GM12878 (cell line): ENCODE data around the gene DYNLT2. TPM values are rescaled to one million over a fixed set of nuclear protein-coding genes. Genes with fewer than 3 reads are reported as not detected.

Source experiments
- ATAC-seq: fragments of 200-7000 bp; cut with Tn5 transposase; 3 replicates; pipeline ENCODE4 v1.9.1; 2020; ENCODE audit warnings: mild to moderate bottlenecking, moderate library complexity
- BruUV-seq: library from RNA; stranded (reverse); fragments of 400-500 nt; replicated peaks from 2 replicates; lab custom pipeline; 2021; lab: Mats Ljungman, UMichigan
- CTCF ChIA-PET: fragments of 300-600 bp; sonication (Branson Sonifier 250); formaldehyde crosslinking; extraction: SDS; loops from one replicate; lab custom pipeline; 2021; ENCODE audit warnings: inconsistent platforms; lab: Yijun Ruan, JAX
- POLR2A ChIA-PET: fragments of 350-600 bp; formaldehyde crosslinking; extraction: SDS; loops from one replicate; lab custom pipeline; 2021; ENCODE audit warnings: inconsistent platforms; lab: Charles Lee
- RAD21 ChIA-PET: fragments of 300-600 bp; sonication (Branson Sonifier 250); formaldehyde crosslinking; loops from one replicate; lab custom pipeline; 2023; ENCODE audit warnings: antibody characterized with exemption; ENCODE audit not compliant: unreplicated experiment; lab: Charles Lee
- SMC1A ChIA-PET: fragments of 300-600 bp; sonication (Branson Sonifier 250); formaldehyde crosslinking; loops from one replicate; lab custom pipeline; 2023; ENCODE audit not compliant: unreplicated experiment, uncharacterized antibody; lab: Charles Lee
- DNase-seq: peaks from one replicate; pipeline ENCODE4 v3.0.0-alpha.2; 2011; ENCODE audit warnings: low read depth, low spot score
- FAIRE-seq: peaks from 3 replicates; lab custom pipeline; 2011; peaks lifted over from hg19 to GRCh38; lab: Jason Lieb, UNC
- H2AFZ ChIP-seq: 2 replicates; pipeline ENCODE4 v1.6.0; 2011; ENCODE audit warnings: low read depth, low read length, control low read depth; ENCODE audit not compliant: control insufficient read depth
- H3K27ac ChIP-seq: 2 replicates; pipeline ENCODE4 v1.5.1; 2011; ENCODE audit warnings: control low read depth; ENCODE audit not compliant: control insufficient read depth, insufficient read depth
- H3K27me3 ChIP-seq, 2 experiments: replicated peaks in 1 of 2; 2 replicates each; pipeline versions ENCODE4 v1.6.0 to v1.6.1; 2011; ENCODE audit warnings: low read length in 1 of 2; ENCODE audit not compliant: control insufficient read depth in 2 of 2, insufficient read depth in 2 of 2
- H3K36me3 ChIP-seq, 2 experiments: 2 replicates each; pipeline ENCODE4 v1.5.1; 2011; ENCODE audit warnings: low read length in 1 of 2; ENCODE audit not compliant: control insufficient read depth in 2 of 2, insufficient read depth in 2 of 2
- H3K4me1 ChIP-seq: 2 replicates; pipeline ENCODE4 v1.6.1; 2011; ENCODE audit warnings: mild to moderate bottlenecking, low read length, moderate library complexity, mixed read lengths; ENCODE audit not compliant: control insufficient read depth, insufficient read depth
- H3K4me2 ChIP-seq: 2 replicates; pipeline ENCODE4 v1.6.0; 2011; ENCODE audit warnings: control low read depth; ENCODE audit not compliant: control insufficient read depth, insufficient read depth
- H3K4me3 ChIP-seq: fragments of 200-600 bp; sonication (generic); 2 replicates; pipeline ENCODE4 v1.5.1; 2016
- H3K79me2 ChIP-seq: 2 replicates; pipeline ENCODE4 v1.6.0; 2011; ENCODE audit warnings: low read length; ENCODE audit not compliant: control insufficient read depth, insufficient read depth
- H3K9ac ChIP-seq: 2 replicates; pipeline ENCODE4 v1.8.0; 2011; ENCODE audit warnings: low read length, control low read depth, mixed read lengths; ENCODE audit not compliant: control insufficient read depth, insufficient read depth
- H3K9me3 ChIP-seq: replicated peaks from 3 replicates; pipeline ENCODE4 v1.5.1; 2011; ENCODE audit warnings: mild to moderate bottlenecking, low read length; ENCODE audit not compliant: control insufficient read depth, insufficient read depth
- H4K20me1 ChIP-seq: 2 replicates; pipeline ENCODE4 v1.6.0; 2011; ENCODE audit not compliant: control insufficient read depth, insufficient read depth
- ATF2 ChIP-seq: IDR thresholded peaks from 2 replicates; pipeline ENCODE4 v1.6.1; 2012; ENCODE audit warnings: low read length, inconsistent platforms
- CTCF ChIP-seq, 3 experiments: IDR thresholded peaks in 2 of 3; conservative IDR thresholded peaks in 1 of 3; 2 replicates each; pipeline ENCODE4 v1.5.1; 2011; ENCODE audit warnings: low read depth in 3 of 3, low read length in 3 of 3, mild to moderate bottlenecking in 3 of 3, control low read depth in 2 of 3, moderate library complexity in 2 of 3, inconsistent platforms in 1 of 3, mixed read lengths in 1 of 3; ENCODE audit not compliant: control insufficient read depth in 2 of 3, insufficient read depth in 1 of 3; ENCODE audit errors: extremely low read depth in 1 of 3
- HCFC1 ChIP-seq: fragments of 150-350 bp; IDR thresholded peaks from 2 replicates; pipeline ENCODE4 v1.6.1; 2014; ENCODE audit warnings: low read length
- IKZF1 ChIP-seq: fragments of 450-650 bp; conservative IDR thresholded peaks from 2 replicates; pipeline ENCODE4 v1.6.1; 2017; ENCODE audit warnings: antibody characterized with exemption, mild to moderate bottlenecking
- MTA3 ChIP-seq: IDR thresholded peaks from 2 replicates; pipeline ENCODE4 v1.6.1; 2012; ENCODE audit warnings: low read length, inconsistent platforms, borderline replicate concordance
- PML ChIP-seq: IDR thresholded peaks from 2 replicates; pipeline ENCODE4 v1.6.1; 2012; ENCODE audit warnings: low read length, inconsistent platforms
- POLR2AphosphoS2 ChIP-seq: IDR thresholded peaks from 2 replicates; pipeline ENCODE4 v1.6.1; 2011; ENCODE audit warnings: low read depth, mild to moderate bottlenecking, low read length, improper control_type of control experiment, moderate library complexity
- SIX5 ChIP-seq: IDR thresholded peaks from 2 replicates; pipeline ENCODE4 v1.6.1; 2011; ENCODE audit warnings: mild to moderate bottlenecking, low read depth, low read length, moderate library complexity; ENCODE audit not compliant: severe bottlenecking
- SMC3 ChIP-seq: IDR thresholded peaks from 2 replicates; pipeline ENCODE4 v1.6.1; 2011; ENCODE audit warnings: low read length, improper control_type of control experiment, borderline replicate concordance
- SREBF1 ChIP-seq: IDR thresholded peaks from 2 replicates; pipeline ENCODE4 v1.6.1; 2012; ENCODE audit warnings: mild to moderate bottlenecking, low read length
- YY1 ChIP-seq: IDR thresholded peaks from 2 replicates; pipeline ENCODE4 v1.6.1; 2011; ENCODE audit warnings: low read depth, mild to moderate bottlenecking, low read length
- ZNF24 ChIP-seq: fragments of 450-650 bp; IDR thresholded peaks from 2 replicates; pipeline ENCODE4 v1.6.1; 2017; ENCODE audit warnings: antibody characterized with exemption, mild to moderate bottlenecking
- WGBS: methylation state at CpG from one replicate; pipeline ENCODE4 v1.1.6; 2016; ENCODE audit warnings: low lambda C conversion rate; ENCODE audit not compliant: insufficient replicate concordance, insufficient coverage; ENCODE audit errors: missing lambda C conversion rate; 5-methylcytosine and 5-hydroxymethylcytosine counted together
- in situ Hi-C: fragments of 300-500 bp; cut with MboI; formaldehyde crosslinking; loops from 9 replicates; pipeline ENCODE4 v1.14.3; 2018; ENCODE audit warnings: mixed read lengths
- intact Hi-C: fragments of 100-400 bp; cut with micrococcal nuclease; formaldehyde crosslinking; loops from one replicate; pipeline ENCODE4 v1.14.2; 2022; ENCODE audit not compliant: unreplicated experiment
- polyA plus RNA-seq, 11 experiments: library from polyadenylated mRNA; depleted of rRNA in 4 of 11; unstranded in 6 of 11; stranded (reverse) in 5 of 11; fragments of >200 nt; fragmentation: Nextera tagmentation in 4 of 11; fragmentation: Illumina TruSeq in 1 of 11; extraction: Ambion mirVana in 4 of 11; extraction: Trizol in 1 of 11; gene quantifications; 1 replicate in 1 of 11; 2 replicates in 10 of 11; pipeline versions ENCODE4 v1.2.1 to v1.2.3, GENCODE V29; 2011 to 2016; ENCODE audit warnings: inconsistent platforms in 2 of 11, missing spikeins in 2 of 11, low read depth in 1 of 11
- total RNA-seq, 4 experiments: library from RNA; depleted of rRNA in 3 of 4; stranded (reverse); fragments of >200 nt in 3 of 4; fragmentation: Illumina TruSeq in 1 of 4; extraction: Trizol in 1 of 4; gene quantifications; 2 replicates each; pipeline versions ENCODE4 v1.2.1 to v1.2.3, GENCODE V29; 2013 to 2021
- TF ChIP-seq, protein P1 (sequence below): IDR thresholded peaks from 2 replicates; pipeline ENCODE4 v1.6.1; 2011; ENCODE audit warnings: borderline replicate concordance, low read depth, mild to moderate bottlenecking, moderate library complexity, low read length; ENCODE audit not compliant: insufficient read depth, poor library complexity, severe bottlenecking
- TF ChIP-seq, protein P2 (sequence below): fragments of 450-650 bp; IDR thresholded peaks from 2 replicates; pipeline ENCODE4 v1.6.1; 2014; ENCODE audit warnings: mild to moderate bottlenecking

DYNLT2 gene
- total and polyA plus RNA-seq, 10 of the 15 experiments (the other 5 are each of a cell fraction or from before 2014, with no cell fraction given) = 2.2 to 5.9 (median 5.4) TPM

DNA sequence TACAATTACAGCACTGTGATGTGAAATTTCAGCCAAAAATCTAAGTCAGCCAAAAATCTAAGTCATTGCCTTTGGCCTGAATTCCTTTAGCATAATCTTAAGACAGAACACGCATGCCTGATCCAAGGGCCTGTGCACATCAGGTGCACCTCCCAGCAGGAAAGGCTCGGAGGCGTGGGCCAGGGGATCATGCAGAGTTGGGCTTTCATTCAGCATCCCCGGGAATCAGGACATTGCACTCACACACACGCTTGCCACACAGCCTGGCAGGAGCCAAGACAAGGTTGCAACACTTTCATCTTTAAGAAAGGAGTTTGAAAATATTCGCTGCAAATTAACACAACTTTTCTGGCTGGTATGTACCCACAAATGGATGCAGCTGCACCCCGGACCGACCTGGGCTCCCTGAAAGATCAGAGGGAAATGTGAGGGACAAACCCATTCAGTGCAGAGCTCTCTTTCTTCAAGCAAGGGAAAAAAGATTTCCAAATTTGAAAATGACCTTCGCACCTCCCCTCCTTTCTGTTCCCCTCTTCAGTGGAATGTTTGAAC is 48.8 kb upstream of the DYNLT2 start:
- ATAC-seq = no peak
- ChIA-PET RAD21 (no interaction called here), CTCF (no interaction called here)

GRCh38 chr6:169799474-169799926 is 48.1 kb upstream of the DYNLT2 start:
- Histone ChIP-seq H3K4me1 (peaks cover 5% of the 10 kb centered on the region; the same call in 1 of the 2 replicates), H3K27me3 (peaks cover 0 to 3% of the 10 kb centered on the region in 2 experiments; a peak in 2 of 4 replicates), H3K4me3 (no peak overlapping the region), H2AFZ (no peak overlapping the region), H3K9ac (no peak overlapping the region), H3K27ac (no peak overlapping the region), H3K36me3 (no peaks in the 10 kb centered on the region), H4K20me1 (no peaks in the 10 kb centered on the region), H3K9me3 (no peaks in the 10 kb centered on the region), H3K4me2 (no peak overlapping the region), H3K79me2 (no peaks in the 10 kb centered on the region)
- no peak for FAIRE-seq
- 33% methylated on average over 7 of the region's 7 CpGs for WGBS
- RAD21 ChIA-PET = no interaction called here
- no peak for ATAC-seq
- POLR2A ChIA-PET = no interaction called here
- BruUV-seq = no TSS peak
- SMC1A ChIA-PET = no interaction called here
- in situ Hi-C loops (no loop called here), intact Hi-C loops (no loop called here)
- DNase-seq = no peak
- CTCF ChIA-PET = no interaction called here
- TF ChIP-seq ATF2 = no peak
- no peak for TF ChIP-seq POLR2AphosphoS2
- TF ChIP-seq HCFC1 = no peak
- TF ChIP-seq PML = no peak
- no peak for TF ChIP-seq SIX5
- no peak for TF ChIP-seq CTCF (IDR thresholded peaks at IDR 0.05 in 2 of 3, conservative IDR thresholded peaks at IDR 0.05 in 1 of 3; ENCODE audit: control insufficient read depth in 2 of 3, extremely low read depth in 1 of 3, insufficient read depth in 1 of 3, low read depth in 3 of 3, low read length in 3 of 3)
- TF ChIP-seq, protein P1, sequence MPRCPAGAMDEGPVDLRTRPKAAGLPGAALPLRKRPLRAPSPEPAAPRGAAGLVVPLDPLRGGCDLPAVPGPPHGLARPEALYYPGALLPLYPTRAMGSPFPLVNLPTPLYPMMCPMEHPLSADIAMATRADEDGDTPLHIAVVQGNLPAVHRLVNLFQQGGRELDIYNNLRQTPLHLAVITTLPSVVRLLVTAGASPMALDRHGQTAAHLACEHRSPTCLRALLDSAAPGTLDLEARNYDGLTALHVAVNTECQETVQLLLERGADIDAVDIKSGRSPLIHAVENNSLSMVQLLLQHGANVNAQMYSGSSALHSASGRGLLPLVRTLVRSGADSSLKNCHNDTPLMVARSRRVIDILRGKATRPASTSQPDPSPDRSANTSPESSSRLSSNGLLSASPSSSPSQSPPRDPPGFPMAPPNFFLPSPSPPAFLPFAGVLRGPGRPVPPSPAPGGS = no peak
- TF ChIP-seq, protein P2, sequence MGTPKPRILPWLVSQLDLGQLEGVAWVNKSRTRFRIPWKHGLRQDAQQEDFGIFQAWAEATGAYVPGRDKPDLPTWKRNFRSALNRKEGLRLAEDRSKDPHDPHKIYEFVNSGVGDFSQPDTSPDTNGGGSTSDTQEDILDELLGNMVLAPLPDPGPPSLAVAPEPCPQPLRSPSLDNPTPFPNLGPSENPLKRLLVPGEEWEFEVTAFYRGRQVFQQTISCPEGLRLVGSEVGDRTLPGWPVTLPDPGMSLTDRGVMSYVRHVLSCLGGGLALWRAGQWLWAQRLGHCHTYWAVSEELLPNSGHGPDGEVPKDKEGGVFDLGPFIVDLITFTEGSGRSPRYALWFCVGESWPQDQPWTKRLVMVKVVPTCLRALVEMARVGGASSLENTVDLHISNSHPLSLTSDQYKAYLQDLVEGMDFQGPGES = no peak
- TF ChIP-seq ZNF24 = no peak

More for the DNA sequence above, 48.8 kb upstream of the DYNLT2 start:
- no TSS peak for BruUV-seq
- Histone ChIP-seq H4K20me1 (no peaks in the 10 kb centered on the region), H3K9me3 (no peaks in the 10 kb centered on the region), H3K27me3 (peaks cover 0 to 3% of the 10 kb centered on the region in 2 experiments; a peak in 2 of 4 replicates), H3K27ac (no peak overlapping the region), H3K4me1 (peaks cover 5% of the 10 kb centered on the region; the same call in 1 of the 2 replicates), H2AFZ (no peak overlapping the region), H3K4me2 (no peak overlapping the region), H3K36me3 (no peaks in the 10 kb centered on the region), H3K4me3 (no peak overlapping the region), H3K79me2 (no peaks in the 10 kb centered on the region), H3K9ac (no peak overlapping the region)
- no peak for FAIRE-seq
- TF ChIP-seq IKZF1 = no peak
- no peak for TF ChIP-seq MTA3
- no peak for TF ChIP-seq YY1
- no peak for TF ChIP-seq SREBF1
- TF ChIP-seq SMC3 = no peak
- ChIA-PET POLR2A (no interaction called here), SMC1A (no interaction called here)
- DNase-seq = no peak
- in situ Hi-C loops (no loop called here), intact Hi-C loops (no loop called here)
- WGBS = 25% methylated on average over 9 of the region's 9 CpGs
